Panc1 (cell line): Measurements from ENCODE around the gene NOTCH3.

Experiments
- CTCF ChIP-seq: fragments of 450-650 bp; IDR thresholded peaks from 2 replicates; pipeline ENCODE4 v1.5.1; 2017; ENCODE audit warnings: mild to moderate bottlenecking
- SIN3A ChIP-seq: IDR thresholded peaks from 2 replicates; pipeline ENCODE4 v1.6.1; 2012; ENCODE audit warnings: low read depth, mild to moderate bottlenecking, low read length, moderate library complexity, borderline replicate concordance; ENCODE audit not compliant: insufficient read depth

- TF ChIP-seq CTCF (no peak), SIN3A (no peak)
Measured at GRCh38 chr19:15118248-15118647, 82.5 kb downstream of the NOTCH3 start.
